HCT116 (cell line): Measurements from ENCODE around the gene SHANK1. TPM values are rescaled to one million over a fixed set of nuclear protein-coding genes. Genes with fewer than 3 reads are reported as not detected.

Source experiments
- ATAC-seq: fragments of 200-7000 bp; cut with Tn5 transposase; 2 replicates; pipeline ENCODE4 v1.9.1; 2020; ENCODE audit warnings: mild to moderate bottlenecking, moderate library complexity
- BruUV-seq: library from RNA; stranded (reverse); fragments of 400-500 nt; replicated peaks from 2 replicates; lab custom pipeline; 2021; lab: Mats Ljungman, UMichigan
- CTCF ChIA-PET: fragments of 300-600 bp; sonication (Branson Sonifier 250); formaldehyde crosslinking; loops from one replicate; lab custom pipeline; 2021; ENCODE audit warnings: antibody characterized with exemption; lab: Charles Lee
- POLR2A ChIA-PET: fragments of 300-600, 350-600 bp; sonication (Branson Sonifier 250); formaldehyde crosslinking; loops from one replicate; lab custom pipeline; 2021; ENCODE audit warnings: antibody characterized with exemption; lab: Charles Lee
- RAD21 ChIA-PET, 2 experiments: fragments of 300-600 bp; sonication (Branson Sonifier 250); formaldehyde crosslinking; loops; one replicate each; lab custom pipeline; 2023; ENCODE audit warnings: low total read pairs in 2 of 2; ENCODE audit not compliant: uncharacterized antibody in 2 of 2, unreplicated experiment in 2 of 2, low non-redundant PET in 1 of 2; lab: Charles Lee
- DNase-seq: peaks from one replicate; pipeline ENCODE4 v3.0.0-alpha.2; 2010; ENCODE audit warnings: low read depth, low spot score
- H2AFZ ChIP-seq: fragments of 200-600 bp; shearing (Covaris generic), sonication (generic); 2 replicates; pipeline ENCODE4 v1.6.1; 2017; ENCODE audit warnings: low read depth, mixed run types, mixed read lengths, antibody characterized with exemption, low read length; ENCODE audit not compliant: poor library complexity, severe bottlenecking
- H3K27ac ChIP-seq: 2 replicates; pipeline ENCODE4 v1.5.1; 2012; ENCODE audit warnings: low read depth, low read length
- H3K27me3 ChIP-seq: fragments of 200-600 bp; sonication (generic); 2 replicates; pipeline ENCODE4 v1.6.1; 2016; ENCODE audit warnings: mixed run types, low read length, mixed read lengths; ENCODE audit not compliant: insufficient read depth
- H3K36me3 ChIP-seq, 2 experiments: fragments of 200-500 bp in 1 of 2; fragments of 200-600 bp in 1 of 2; sonication (Bioruptor generic) in 1 of 2; sonication (generic) in 1 of 2; 2 replicates each; pipeline versions ENCODE4 v1.5.1 to v1.6.1; 2014 to 2016; ENCODE audit warnings: low read length in 2 of 2, inconsistent platforms in 1 of 2, mixed read lengths in 1 of 2, mixed run types in 1 of 2; ENCODE audit not compliant: insufficient read depth in 2 of 2, control insufficient read depth in 1 of 2
- H3K4me1 ChIP-seq, 2 experiments: fragments of 200-600 bp in 1 of 2; sonication (generic) in 1 of 2; 2 replicates each; pipeline versions ENCODE4 v1.5.1 to v1.6.1; 2012 to 2017; ENCODE audit warnings: low read length in 2 of 2, inconsistent platforms in 1 of 2, mild to moderate bottlenecking in 1 of 2, mixed read lengths in 1 of 2, mixed run types in 1 of 2, moderate library complexity in 1 of 2; ENCODE audit not compliant: insufficient read depth in 2 of 2, control insufficient read depth in 1 of 2
- H3K4me2 ChIP-seq: fragments of 200-600 bp; sonication (generic); 2 replicates; pipeline ENCODE4 v1.6.1; 2017; ENCODE audit warnings: mixed run types, low read length, mixed read lengths
- H3K4me3 ChIP-seq, 2 experiments: fragments of 200-600 bp in 1 of 2; sonication (generic) in 1 of 2; replicated peaks in 1 of 2; 2 replicates each; pipeline ENCODE4 v1.5.1; 2011 to 2016; ENCODE audit warnings: low read length in 2 of 2, control low read depth in 1 of 2, low read depth in 1 of 2, mild to moderate bottlenecking in 1 of 2, mixed read lengths in 1 of 2, mixed run types in 1 of 2
- H3K79me2 ChIP-seq: fragments of 200-600 bp; sonication (generic); 2 replicates; pipeline ENCODE4 v1.6.1; 2017; ENCODE audit warnings: mild to moderate bottlenecking, mixed run types, low read length, moderate library complexity, mixed read lengths; ENCODE audit not compliant: insufficient read depth
- H3K9ac ChIP-seq: fragments of 200-600 bp; sonication (generic); 2 replicates; pipeline ENCODE4 v1.6.1; 2016; ENCODE audit warnings: low read length, mixed read lengths
- H3K9me2 ChIP-seq: fragments of 200-600 bp; sonication (generic), shearing (Covaris generic); 2 replicates; pipeline ENCODE4 v1.6.1; 2017; ENCODE audit warnings: mixed run types, mild to moderate bottlenecking, moderate library complexity; ENCODE audit not compliant: insufficient read depth
- H3K9me3 ChIP-seq, 2 experiments: fragments of 200-500 bp in 1 of 2; fragments of 200-600 bp in 1 of 2; sonication (Bioruptor generic) in 1 of 2; sonication (generic) in 1 of 2; 2 replicates each; pipeline ENCODE4 v1.6.1; 2014 to 2017; ENCODE audit warnings: low read length in 2 of 2, mixed read lengths in 2 of 2, inconsistent platforms in 1 of 2, low read depth in 1 of 2, mild to moderate bottlenecking in 1 of 2, mixed run types in 1 of 2, moderate library complexity in 1 of 2; ENCODE audit not compliant: control insufficient read depth in 1 of 2, insufficient read depth in 1 of 2
- H4K20me1 ChIP-seq: fragments of 200-600 bp; sonication (generic), shearing (Covaris generic); 2 replicates; pipeline ENCODE4 v1.6.1; 2017; ENCODE audit warnings: mixed run types, mild to moderate bottlenecking, moderate library complexity; ENCODE audit not compliant: insufficient read depth
- CBX3 ChIP-seq: IDR thresholded peaks from 2 replicates; pipeline ENCODE4 v1.6.1; 2012; ENCODE audit warnings: low read depth
- CEBPB ChIP-seq: IDR thresholded peaks from 2 replicates; pipeline ENCODE4 v1.6.1; 2012; ENCODE audit warnings: low read depth
- CTCF ChIP-seq, 3 experiments: fragments of 200-600 bp in 1 of 3; sonication (generic) in 1 of 3; IDR thresholded peaks in 2 of 3; conservative IDR thresholded peaks in 1 of 3; 2 replicates each; pipeline ENCODE4 v1.5.1; 2012 to 2017; ENCODE audit warnings: low read depth in 2 of 3, low read length in 2 of 3, antibody characterized with exemption in 1 of 3, borderline replicate concordance in 1 of 3, control low read depth in 1 of 3, mild to moderate bottlenecking in 1 of 3, mixed read lengths in 1 of 3, mixed run types in 1 of 3, moderate library complexity in 1 of 3; ENCODE audit not compliant: insufficient read depth in 1 of 3
- EGR1 ChIP-seq: IDR thresholded peaks from 2 replicates; pipeline ENCODE4 v1.6.1; 2012; ENCODE audit warnings: low read depth
- ELF1 ChIP-seq: IDR thresholded peaks from 2 replicates; pipeline ENCODE4 v1.6.1; 2012; ENCODE audit warnings: low read depth, borderline replicate concordance
- EZH2phosphoT487 ChIP-seq: fragments of 200-600 bp; IDR thresholded peaks from 2 replicates; pipeline ENCODE4 v1.6.1; 2018; ENCODE audit warnings: antibody characterized with exemption, borderline replicate concordance
- JUND ChIP-seq: IDR thresholded peaks from 2 replicates; pipeline ENCODE4 v1.6.1; 2012
- MAX ChIP-seq: IDR thresholded peaks from 2 replicates; pipeline ENCODE4 v1.6.1; 2012
- POLR2A ChIP-seq: IDR thresholded peaks from 2 replicates; pipeline ENCODE4 v1.7.0; 2011; ENCODE audit warnings: borderline replicate concordance; ENCODE audit not compliant: insufficient read depth, insufficient read length; ENCODE audit errors: extremely low read depth
- POLR2AphosphoS5 ChIP-seq: IDR thresholded peaks from 2 replicates; pipeline ENCODE4 v1.6.1; 2011; ENCODE audit warnings: mild to moderate bottlenecking, low read depth, low read length, moderate library complexity
- RAD21 ChIP-seq: IDR thresholded peaks from 2 replicates; pipeline ENCODE4 v1.6.1; 2012; ENCODE audit warnings: low read depth, mild to moderate bottlenecking
- SIN3A ChIP-seq: IDR thresholded peaks from 2 replicates; pipeline ENCODE4 v1.6.1; 2012; ENCODE audit warnings: low read depth
- TCF7L2 ChIP-seq: IDR thresholded peaks from 2 replicates; pipeline ENCODE4 v1.7.0; 2011; ENCODE audit warnings: borderline replicate concordance, inconsistent platforms; ENCODE audit not compliant: insufficient read depth, insufficient read length; ENCODE audit errors: extremely low read depth
- YY1 ChIP-seq: IDR thresholded peaks from 2 replicates; pipeline ENCODE4 v1.6.1; 2011; ENCODE audit warnings: low read length, low read depth, moderate library complexity, mild to moderate bottlenecking; ENCODE audit not compliant: insufficient replicate concordance; ENCODE audit errors: extremely low read depth
- ZNF274 ChIP-seq: fragments of 200-500 bp; sonication (Bioruptor generic); IDR thresholded peaks from 2 replicates; pipeline ENCODE4 v1.6.1; 2014; ENCODE audit warnings: mild to moderate bottlenecking, low read depth, low read length, inconsistent platforms
- intact Hi-C: fragments of 100-400 bp; cut with micrococcal nuclease; formaldehyde crosslinking; loops from 2 replicates; pipeline ENCODE4 v1.10.0; 2022
- total RNA-seq: library from RNA; stranded (reverse); gene quantifications from one replicate; pipeline ENCODE4 v1.2.1, GENCODE V29; 2021; ENCODE audit not compliant: unreplicated experiment
- TF ChIP-seq, protein P1 (sequence below): IDR thresholded peaks from 2 replicates; pipeline ENCODE4 v1.6.1; 2012; ENCODE audit warnings: low read depth

The SHANK1 gene
- total RNA-seq, 1 experiment from 2014 or later, result 3.0 TPM

GRCh38 chr19:50670102-50670380, 49.6 kb downstream of the SHANK1 start:
- no peak for ATAC-seq
- H3K79me2 ChIP-seq, result no peaks in the 10 kb centered on the region
- no peak overlapping the region for H2AFZ ChIP-seq
- no TSS peak for BruUV-seq
- H3K4me3 ChIP-seq, result no peak overlapping the region
- H3K27me3 ChIP-seq, result no peaks in the 10 kb centered on the region
- POLR2A ChIA-PET, result interaction anchor here (0.6 kb wide), 1 partner anchor 134 kb away, joined by 3 read pairs; no protein-coding TSS in a partner anchor
- DNase-seq, result no peak
- H3K4me2 ChIP-seq, result no peak overlapping the region
- TF ChIP-seq POLR2A (no peak), CBX3 (no peak), ZNF274 (no peak), POLR2AphosphoS5 (no peak), YY1 (no peak), TCF7L2 (no peak), EZH2phosphoT487 (no peak), EGR1 (no peak), JUND (no peak), ELF1 (no peak), CTCF (IDR thresholded peaks at IDR 0.05 in 2 of 3, conservative IDR thresholded peaks at IDR 0.05 in 1 of 3; ENCODE audit: borderline replicate concordance in 1 of 3, insufficient read depth in 1 of 3, low read depth in 2 of 3, low read length in 2 of 3) (no peak), CEBPB (no peak), SIN3A (no peak), RAD21 (no peak), MAX (no peak)
- TF ChIP-seq, protein P1, sequence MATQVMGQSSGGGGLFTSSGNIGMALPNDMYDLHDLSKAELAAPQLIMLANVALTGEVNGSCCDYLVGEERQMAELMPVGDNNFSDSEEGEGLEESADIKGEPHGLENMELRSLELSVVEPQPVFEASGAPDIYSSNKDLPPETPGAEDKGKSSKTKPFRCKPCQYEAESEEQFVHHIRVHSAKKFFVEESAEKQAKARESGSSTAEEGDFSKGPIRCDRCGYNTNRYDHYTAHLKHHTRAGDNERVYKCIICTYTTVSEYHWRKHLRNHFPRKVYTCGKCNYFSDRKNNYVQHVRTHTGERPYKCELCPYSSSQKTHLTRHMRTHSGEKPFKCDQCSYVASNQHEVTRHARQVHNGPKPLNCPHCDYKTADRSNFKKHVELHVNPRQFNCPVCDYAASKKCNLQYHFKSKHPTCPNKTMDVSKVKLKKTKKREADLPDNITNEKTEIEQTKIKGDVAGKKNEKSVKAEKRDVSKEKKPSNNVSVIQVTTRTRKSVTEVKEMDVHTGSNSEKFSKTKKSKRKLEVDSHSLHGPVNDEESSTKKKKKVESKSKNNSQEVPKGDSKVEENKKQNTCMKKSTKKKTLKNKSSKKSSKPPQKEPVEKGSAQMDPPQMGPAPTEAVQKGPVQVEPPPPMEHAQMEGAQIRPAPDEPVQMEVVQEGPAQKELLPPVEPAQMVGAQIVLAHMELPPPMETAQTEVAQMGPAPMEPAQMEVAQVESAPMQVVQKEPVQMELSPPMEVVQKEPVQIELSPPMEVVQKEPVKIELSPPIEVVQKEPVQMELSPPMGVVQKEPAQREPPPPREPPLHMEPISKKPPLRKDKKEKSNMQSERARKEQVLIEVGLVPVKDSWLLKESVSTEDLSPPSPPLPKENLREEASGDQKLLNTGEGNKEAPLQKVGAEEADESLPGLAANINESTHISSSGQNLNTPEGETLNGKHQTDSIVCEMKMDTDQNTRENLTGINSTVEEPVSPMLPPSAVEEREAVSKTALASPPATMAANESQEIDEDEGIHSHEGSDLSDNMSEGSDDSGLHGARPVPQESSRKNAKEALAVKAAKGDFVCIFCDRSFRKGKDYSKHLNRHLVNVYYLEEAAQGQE, result no peak
- TF ChIP-seq, all 23 proteins: peak for 0
- Histone ChIP-seq H3K27ac (no peak overlapping the region), H3K9me2 (no peaks in the 10 kb centered on the region), H3K9ac (no peak overlapping the region), H3K9me3 (no peaks in the 10 kb centered on the region), H3K4me1 (peaks cover 0 to 9% of the 10 kb centered on the region in 2 experiments; a peak in 1 of 4 replicates), H4K20me1 (no peaks in the 10 kb centered on the region), H3K36me3 (no peaks in the 10 kb centered on the region)
- RAD21 ChIA-PET, result no interaction called here
- CTCF ChIA-PET, result interaction anchor here (0.7 to 1.7 kb wide), 9 partner anchors 9 to 332 kb away, joined by 3 to 13 read pairs (median 4); no protein-coding TSS in a partner anchor
- intact Hi-C loops, result no loop called here
